Psoas muscle (tissue), 8 donors: ENCODE data around the gene RNH1. TPM values are rescaled to one million over a fixed set of nuclear protein-coding genes. Genes with fewer than 3 reads are reported as not detected.

Experiments
- ATAC-seq, 4 donors: fragments of 200-7000 bp; cut with Tn5 transposase; one replicate each; pipeline ENCODE4 v1.9.1; 2020; ENCODE audit warnings: moderate library complexity in 3 of 4, mild to moderate bottlenecking in 2 of 4
- DNase-seq, 2 donors: peaks; one replicate each; pipeline ENCODE4 v3.0.0-alpha.2; 2020
- H3K27ac ChIP-seq: fragments of 200-600 bp; one replicate; pipeline ENCODE4 v1.8.0; 2022
- H3K27me3 ChIP-seq, 3 donors: fragments of 200-600 bp in 1 of 3; one replicate each; pipeline versions ENCODE4 v1.6.1 to v1.8.0; 2013 to 2022; ENCODE audit warnings: low read length in 2 of 3, mild to moderate bottlenecking in 2 of 3, moderate library complexity in 1 of 3; ENCODE audit not compliant: insufficient read depth in 3 of 3
- H3K36me3 ChIP-seq, 2 donors: fragments of 200-600 bp in 1 of 2; one replicate each; pipeline versions ENCODE4 v1.6.1 to v1.8.0; 2013 to 2022; ENCODE audit warnings: low read depth in 1 of 2, mild to moderate bottlenecking in 1 of 2, moderate library complexity in 1 of 2; ENCODE audit not compliant: insufficient read depth in 1 of 2
- H3K4me1 ChIP-seq: fragments of 200-600 bp; one replicate; pipeline ENCODE4 v1.8.0; 2022
- H3K4me3 ChIP-seq: fragments of 200-600 bp; one replicate; pipeline ENCODE4 v1.8.0; 2022; ENCODE audit warnings: mild to moderate bottlenecking
- H3K9me3 ChIP-seq: fragments of 200-600 bp; one replicate; pipeline ENCODE4 v1.8.0; 2022
- WGBS, 3 donors: extraction: QIAGEN DNeasy Blood & Tissue Kit; methylation state at CpG; one replicate each; pipeline versions ENCODE4 v1.1.6 to v1.1.7; 2013; 5-methylcytosine and 5-hydroxymethylcytosine counted together
- intact Hi-C, 2 donors: fragments of 100-400 bp; cut with DNase I; formaldehyde crosslinking; loops; one replicate each; pipeline versions ENCODE4 v1.11.0 to v1.14.2; 2022
- polyA plus RNA-seq, 3 donors: library from polyadenylated mRNA; stranded (reverse); fragments of 200-250 nt; gene quantifications; one replicate each; pipeline ENCODE4 v1.2.3, GENCODE V29; 2013
- total RNA-seq, 4 donors: library from RNA; stranded (reverse); fragmentation: NEBNext Ultra II Directional in 2 of 4; extraction: Animal tissue kit (Norgen Biotek cat#: 25700) in 2 of 4; gene quantifications; one replicate each; pipeline versions ENCODE4 v1.2.1 to v1.2.4, GENCODE V29; 2021 to 2023
- TF ChIP-seq, protein P1 (sequence below): fragments of 200-600 bp; IDR thresholded peaks from one replicate; pipeline ENCODE4 v1.8.0; 2022; ENCODE audit warnings: antibody characterized with exemption
- donor health status: healthy with polysubstance abuse.
- donor health status: DM: no; HTN: no; CAD: no; lungs with moderate emphysema.
- donor health status: Bipolar disorder and iron deficiency.
- donor health status: healthy.
- donor health status: DM: yes; HTN: yes; CAD: no.
- donor health status: DM: no; HTN: no; CAD: no.
- donor health status: DM: no; HTN: no; CAD: no.
- donor health status: DM: yes; HTN: yes; CAD: no.

Gene RNH1
- total and polyA plus RNA-seq, 7 donors: 103 to 181 (median 106) TPM

DNA sequence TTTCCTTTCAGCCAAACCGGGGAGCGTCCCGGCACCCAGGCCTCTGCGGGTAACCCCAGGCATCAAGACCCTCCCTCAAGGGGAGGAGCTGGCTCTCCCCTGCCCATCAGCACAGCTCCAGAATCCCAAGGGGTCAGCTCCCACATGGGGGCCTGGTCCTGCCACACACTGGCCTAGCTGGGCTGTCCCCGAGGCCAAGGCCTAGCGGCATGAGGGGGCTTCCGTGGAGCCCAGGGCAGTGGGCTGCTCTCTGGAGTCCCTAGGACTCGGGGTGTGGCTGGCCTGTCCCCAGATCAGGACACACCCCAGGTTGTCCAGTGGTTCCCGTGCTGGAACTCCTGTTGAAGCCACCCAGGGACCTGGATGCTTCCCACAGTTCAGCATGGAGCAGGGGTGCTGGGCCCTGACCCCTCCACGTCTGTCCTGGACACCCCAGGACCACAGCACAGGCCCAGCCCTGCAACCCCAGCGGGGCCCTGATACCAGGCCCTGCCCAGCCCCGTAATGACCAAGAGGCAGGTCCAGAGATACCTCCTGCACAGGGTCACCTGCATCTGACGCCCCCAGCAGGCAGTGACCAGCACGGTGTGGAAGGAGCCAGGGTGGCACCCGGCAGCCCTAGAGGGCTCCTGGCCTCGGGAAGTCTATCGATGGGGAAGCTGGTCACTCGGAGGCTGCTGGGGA lies 22.8 kb upstream of the RNH1 start:
- intact Hi-C loops: no loop called here
- TF ChIP-seq, protein P1, sequence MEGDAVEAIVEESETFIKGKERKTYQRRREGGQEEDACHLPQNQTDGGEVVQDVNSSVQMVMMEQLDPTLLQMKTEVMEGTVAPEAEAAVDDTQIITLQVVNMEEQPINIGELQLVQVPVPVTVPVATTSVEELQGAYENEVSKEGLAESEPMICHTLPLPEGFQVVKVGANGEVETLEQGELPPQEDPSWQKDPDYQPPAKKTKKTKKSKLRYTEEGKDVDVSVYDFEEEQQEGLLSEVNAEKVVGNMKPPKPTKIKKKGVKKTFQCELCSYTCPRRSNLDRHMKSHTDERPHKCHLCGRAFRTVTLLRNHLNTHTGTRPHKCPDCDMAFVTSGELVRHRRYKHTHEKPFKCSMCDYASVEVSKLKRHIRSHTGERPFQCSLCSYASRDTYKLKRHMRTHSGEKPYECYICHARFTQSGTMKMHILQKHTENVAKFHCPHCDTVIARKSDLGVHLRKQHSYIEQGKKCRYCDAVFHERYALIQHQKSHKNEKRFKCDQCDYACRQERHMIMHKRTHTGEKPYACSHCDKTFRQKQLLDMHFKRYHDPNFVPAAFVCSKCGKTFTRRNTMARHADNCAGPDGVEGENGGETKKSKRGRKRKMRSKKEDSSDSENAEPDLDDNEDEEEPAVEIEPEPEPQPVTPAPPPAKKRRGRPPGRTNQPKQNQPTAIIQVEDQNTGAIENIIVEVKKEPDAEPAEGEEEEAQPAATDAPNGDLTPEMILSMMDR: no peak
- 82 to 83% (median 83%) methylated on average over 18 of the region's 18 CpGs for WGBS, 3 donors

DNA sequence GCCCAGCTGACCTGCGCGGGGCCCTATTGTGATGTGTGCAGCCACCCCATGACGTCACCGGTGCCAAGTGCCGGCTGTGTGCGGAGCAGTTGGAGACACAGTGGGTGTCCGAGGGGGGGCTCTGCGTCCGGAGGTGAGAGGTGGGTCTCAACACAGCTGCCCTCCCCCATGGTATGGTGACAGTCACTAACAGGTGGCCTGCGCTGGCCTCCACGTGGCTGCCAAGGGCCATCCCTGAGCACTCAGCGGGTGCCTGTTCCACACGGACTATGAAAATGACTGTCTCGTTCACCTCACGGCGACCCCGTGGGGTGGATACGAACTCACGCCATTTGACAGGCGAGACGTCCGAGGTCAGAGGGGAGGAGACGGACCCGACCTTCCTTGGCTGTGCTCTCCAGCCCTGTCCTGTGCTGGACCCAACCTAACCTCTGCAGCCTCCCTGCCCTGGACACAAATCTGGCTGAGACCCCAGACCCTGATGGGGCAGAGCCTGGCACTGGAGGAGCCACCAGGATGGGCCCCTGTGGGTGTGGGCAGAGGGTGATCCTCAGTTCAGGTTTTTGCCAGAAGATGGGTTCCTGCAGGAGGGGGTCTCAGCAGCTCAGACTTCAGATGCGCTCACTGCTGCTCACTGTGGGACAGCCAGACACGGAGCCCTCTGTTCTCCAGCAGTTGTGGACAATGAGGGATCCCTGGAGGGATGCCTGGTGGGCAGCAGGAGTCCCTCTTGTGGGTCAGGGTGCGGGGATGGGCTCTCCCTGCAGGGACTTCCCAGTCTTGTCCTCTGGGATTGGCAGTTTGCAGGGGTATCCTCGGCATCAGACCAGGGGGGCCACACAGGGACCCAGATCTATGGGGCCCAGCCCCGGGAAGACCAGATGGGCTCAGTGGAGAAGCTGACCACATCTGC lies 22.0 kb upstream of the RNH1 start:
- Histone ChIP-seq H3K27me3 (no peaks in the 10 kb centered on the region), H3K27ac (peak overlapping the region; percentile 15), H3K9me3 (no peaks in the 10 kb centered on the region), H3K4me1 (peaks cover 23% of the 10 kb centered on the region), H3K4me3 (peak overlapping the region; percentile 15), H3K36me3 (peaks cover 0 to 29% of the 10 kb centered on the region in 2 donors)
- WGBS, 3 donors: 22 to 42% (median 30%) methylated on average over 28 to 29 of the region's 29 CpGs
- TF ChIP-seq, protein P1: no peak
- peak; percentile 59 to 79 (median 74) for ATAC-seq
- intact Hi-C loops: no loop called here
- DNase-seq: peak in 1 of 2 donors; percentile 62

More for the DNA sequence above, 22.8 kb upstream of the RNH1 start:
- ATAC-seq (no peak), DNase-seq (peak in 1 of 2 donors; percentile 49)
- Histone ChIP-seq H3K27ac (no peak overlapping the region), H3K4me3 (no peak overlapping the region), H3K4me1 (peaks cover 28% of the 10 kb centered on the region), H3K27me3 (no peaks in the 10 kb centered on the region), H3K9me3 (no peaks in the 10 kb centered on the region), H3K36me3 (peaks cover 0 to 29% of the 10 kb centered on the region in 2 donors)

GRCh38 chr11:528166-528814 lies 21.2 kb upstream of the RNH1 start:
- Histone ChIP-seq H3K27me3 (no peaks in the 10 kb centered on the region), H3K9me3 (no peaks in the 10 kb centered on the region), H3K36me3 (peaks cover 0 to 23% of the 10 kb centered on the region in 2 donors), H3K4me3 (peak overlapping the region; percentile 15), H3K27ac (peak overlapping the region; percentile 15), H3K4me1 (peaks cover 15% of the 10 kb centered on the region)
- TF ChIP-seq, protein P1: no peak
- WGBS, 3 donors: 62 to 68% (median 64%) methylated on average over 29 to 30 of the region's 30 CpGs
- ATAC-seq (peak; percentile 2 to 16 (median 10)), DNase-seq (peak in 1 of 2 donors; percentile 57)
- intact Hi-C loops: no loop called here

DNA sequence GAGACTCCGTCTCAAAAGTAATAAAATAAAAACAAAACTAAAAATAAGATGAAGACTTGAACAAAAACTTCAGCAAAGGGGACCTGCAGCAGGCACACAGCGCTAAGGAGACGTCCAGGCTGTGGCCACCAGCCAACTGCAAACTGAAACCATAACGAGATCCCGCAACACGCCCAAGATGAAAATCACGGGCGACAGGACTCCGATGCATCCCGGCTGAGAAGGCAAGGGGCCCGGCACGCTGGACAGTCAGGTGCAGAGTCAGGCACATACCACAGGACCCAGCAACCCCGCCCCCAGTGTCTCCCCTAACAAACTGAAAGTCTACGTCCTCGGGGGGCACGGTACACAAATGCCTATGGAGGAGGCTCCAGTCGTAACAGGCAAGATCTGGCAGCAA lies 19.1 kb upstream of the RNH1 start:
- Histone ChIP-seq H3K4me3 (peak overlapping the region; percentile 11), H3K27ac (no peak overlapping the region), H3K36me3 (peaks cover 0 to 2% of the 10 kb centered on the region in 2 donors), H3K27me3 (no peaks in the 10 kb centered on the region), H3K9me3 (no peaks in the 10 kb centered on the region), H3K4me1 (peaks cover 12% of the 10 kb centered on the region)
- ATAC-seq (no peak), DNase-seq (no peak)
- intact Hi-C loops: no loop called here
- TF ChIP-seq, protein P1: no peak
- 62 to 76% (median 62%) methylated on average over 17 of the region's 17 CpGs for WGBS, 3 donors
